ENCODE results near the gene CRHR2.

GRCh38 chr7:30688718-30689221, 6.5 kb upstream of the CRHR2 start:
- TF ChIP-seq CTCF (IDR thresholded peaks at IDR 0.05), result no peak
- TF ChIP-seq ZBTB21 (CRISPR knock-in tag; IDR thresholded peaks at IDR 0.05; ENCODE audit: borderline replicate concordance), result no peak
- TF ChIP-seq TEAD1 (CRISPR knock-in tag; IDR thresholded peaks at IDR 0.05), result no peak
- TF ChIP-seq ZMAT4 (CRISPR knock-in tag; IDR thresholded peaks at IDR 0.05), result no peak
- TF ChIP-seq ATF2 (CRISPR knock-in tag; IDR thresholded peaks at IDR 0.05; ENCODE audit: borderline replicate concordance, low read depth), result no peak
- no peak for TF ChIP-seq ATF6 (CRISPR knock-in tag; IDR thresholded peaks at IDR 0.05)
- TF ChIP-seq ZNF121 (CRISPR knock-in tag; IDR thresholded peaks at IDR 0.05), result no peak
- no peak for TF ChIP-seq CREB1 (CRISPR knock-in tag; IDR thresholded peaks at IDR 0.05)
